ENCODE measurements around the gene NFKB2.
A peak's percentile ranks its signal among the peaks of the same experiment; 100 is the strongest.

NFKB2 gene

GRCh38 chr10:102382871-102383270 lies 12.6 kb upstream of the NFKB2 start:
- no peak overlapping the region for H3K4me3 ChIP-seq (ENCODE audit: low read length)
- H3K4me1 ChIP-seq (ENCODE audit: insufficient read depth, low read length), result no peaks in the 10 kb centered on the region
- peaks cover 38% of the 10 kb centered on the region for H3K36me3 ChIP-seq (ENCODE audit: insufficient read depth, low read length)
- H3K9me3 ChIP-seq (ENCODE audit: low read length), result no peaks in the 10 kb centered on the region
- no peaks in the 10 kb centered on the region for H3K27me3 ChIP-seq (ENCODE audit: insufficient read depth, low read length)
- H2AFZ ChIP-seq (ENCODE audit: low read depth, low read length), result no peak overlapping the region

- Histone ChIP-seq H3K36me3 (ENCODE audit: insufficient read depth, low read length) (peaks cover 33% of the 10 kb centered on the region), H3K4me3 (ENCODE audit: low read length) (no peak overlapping the region), H3K9me3 (ENCODE audit: low read length) (no peaks in the 10 kb centered on the region), H3K4me1 (ENCODE audit: insufficient read depth, low read length) (no peaks in the 10 kb centered on the region), H3K27me3 (ENCODE audit: insufficient read depth, low read length) (no peaks in the 10 kb centered on the region), H2AFZ (ENCODE audit: low read depth, low read length) (no peak overlapping the region)
Observed at GRCh38 chr10:102384053-102384452, 11.5 kb upstream of the NFKB2 start.

GRCh38 chr10:102384606-102385429 lies 10.7 kb upstream of the NFKB2 start:
- no peaks in the 10 kb centered on the region for H3K4me1 ChIP-seq (ENCODE audit: insufficient read depth, low read length)
- H3K9me3 ChIP-seq (ENCODE audit: low read length), result no peaks in the 10 kb centered on the region
- no peaks in the 10 kb centered on the region for H3K27me3 ChIP-seq (ENCODE audit: insufficient read depth, low read length)
- H2AFZ ChIP-seq (ENCODE audit: low read depth, low read length), result no peak overlapping the region
- peaks cover 25% of the 10 kb centered on the region for H3K36me3 ChIP-seq (ENCODE audit: insufficient read depth, low read length)
- H3K4me3 ChIP-seq (ENCODE audit: low read length), result no peak overlapping the region

- no peaks in the 10 kb centered on the region for H3K27me3 ChIP-seq (ENCODE audit: insufficient read depth, low read length)
- peaks cover 6% of the 10 kb centered on the region for H3K4me1 ChIP-seq (ENCODE audit: insufficient read depth, low read length)
- H3K9me3 ChIP-seq (ENCODE audit: low read length), result no peaks in the 10 kb centered on the region
- no peak overlapping the region for H3K4me3 ChIP-seq (ENCODE audit: low read length)
- H2AFZ ChIP-seq (ENCODE audit: low read depth, low read length), result no peak overlapping the region
- H3K36me3 ChIP-seq (ENCODE audit: insufficient read depth, low read length), result no peaks in the 10 kb centered on the region
Observed at GRCh38 chr10:102389894-102390293, 5.6 kb upstream of the NFKB2 start.

GRCh38 chr10:102392306-102392705 lies 3.2 kb upstream of the NFKB2 start:
- Histone ChIP-seq H2AFZ (ENCODE audit: low read depth, low read length) (no peak overlapping the region), H3K36me3 (ENCODE audit: insufficient read depth, low read length) (no peaks in the 10 kb centered on the region), H3K9me3 (ENCODE audit: low read length) (no peaks in the 10 kb centered on the region), H3K27me3 (ENCODE audit: insufficient read depth, low read length) (no peaks in the 10 kb centered on the region), H3K4me1 (ENCODE audit: insufficient read depth, low read length) (peaks cover 18% of the 10 kb centered on the region), H3K4me3 (ENCODE audit: low read length) (no peak overlapping the region)

- Histone ChIP-seq H3K9me3 (ENCODE audit: low read length) (no peaks in the 10 kb centered on the region), H3K4me3 (ENCODE audit: low read length) (peak overlapping the region; percentile 54), H3K4me1 (ENCODE audit: insufficient read depth, low read length) (peaks cover 18% of the 10 kb centered on the region), H2AFZ (ENCODE audit: low read depth, low read length) (peak overlapping the region; percentile 91), H3K36me3 (ENCODE audit: insufficient read depth, low read length) (peaks cover 4% of the 10 kb centered on the region), H3K27me3 (ENCODE audit: insufficient read depth, low read length) (no peaks in the 10 kb centered on the region)
Observed at GRCh38 chr10:102393411-102394078, 2.0 kb upstream of the NFKB2 start.

- H3K36me3 ChIP-seq (ENCODE audit: insufficient read depth, low read length), result peaks cover 4% of the 10 kb centered on the region
- H3K9me3 ChIP-seq (ENCODE audit: low read length), result no peaks in the 10 kb centered on the region
- peaks cover 20% of the 10 kb centered on the region for H3K4me1 ChIP-seq (ENCODE audit: insufficient read depth, low read length)
- peak overlapping the region; percentile 54 for H3K4me3 ChIP-seq (ENCODE audit: low read length)
- peak overlapping the region; percentile 91 for H2AFZ ChIP-seq (ENCODE audit: low read depth, low read length)
- H3K27me3 ChIP-seq (ENCODE audit: insufficient read depth, low read length), result no peaks in the 10 kb centered on the region
Observed at GRCh38 chr10:102394079-102394800, 1.3 kb upstream of the NFKB2 start.

- no peaks in the 10 kb centered on the region for H3K9me3 ChIP-seq (ENCODE audit: low read length)
- peak overlapping the region; percentile 91 for H2AFZ ChIP-seq (ENCODE audit: low read depth, low read length)
- H3K36me3 ChIP-seq (ENCODE audit: insufficient read depth, low read length), result peaks cover 4% of the 10 kb centered on the region
- no peaks in the 10 kb centered on the region for H3K27me3 ChIP-seq (ENCODE audit: insufficient read depth, low read length)
- peak overlapping the region; percentile 54 for H3K4me3 ChIP-seq (ENCODE audit: low read length)
- peaks cover 24% of the 10 kb centered on the region for H3K4me1 ChIP-seq (ENCODE audit: insufficient read depth, low read length)
Observed at GRCh38 chr10:102394801-102395399, 605 bp upstream of the NFKB2 start.

- peaks cover 24% of the 10 kb centered on the region for H3K4me1 ChIP-seq (ENCODE audit: insufficient read depth, low read length)
- peak overlapping the region; percentile 54 for H3K4me3 ChIP-seq (ENCODE audit: low read length)
- no peaks in the 10 kb centered on the region for H3K9me3 ChIP-seq (ENCODE audit: low read length)
- H3K27me3 ChIP-seq (ENCODE audit: insufficient read depth, low read length), result no peaks in the 10 kb centered on the region
- peaks cover 13% of the 10 kb centered on the region for H3K36me3 ChIP-seq (ENCODE audit: insufficient read depth, low read length)
- no peak overlapping the region for H2AFZ ChIP-seq (ENCODE audit: low read depth, low read length)
Observed at GRCh38 chr10:102396317-102396650, 779 bp downstream of the NFKB2 start.

GRCh38 chr10:102396730-102397151 lies 1.2 kb downstream of the NFKB2 start:
- H3K9me3 ChIP-seq (ENCODE audit: low read length), result no peaks in the 10 kb centered on the region
- H3K4me3 ChIP-seq (ENCODE audit: low read length), result no peak overlapping the region
- no peaks in the 10 kb centered on the region for H3K27me3 ChIP-seq (ENCODE audit: insufficient read depth, low read length)
- H3K36me3 ChIP-seq (ENCODE audit: insufficient read depth, low read length), result peaks cover 17% of the 10 kb centered on the region
- no peak overlapping the region for H2AFZ ChIP-seq (ENCODE audit: low read depth, low read length)
- peaks cover 24% of the 10 kb centered on the region for H3K4me1 ChIP-seq (ENCODE audit: insufficient read depth, low read length)

- H2AFZ ChIP-seq (ENCODE audit: low read depth, low read length), result no peak overlapping the region
- H3K36me3 ChIP-seq (ENCODE audit: insufficient read depth, low read length), result peaks cover 19% of the 10 kb centered on the region
- H3K4me3 ChIP-seq (ENCODE audit: low read length), result no peak overlapping the region
- H3K27me3 ChIP-seq (ENCODE audit: insufficient read depth, low read length), result no peaks in the 10 kb centered on the region
- H3K4me1 ChIP-seq (ENCODE audit: insufficient read depth, low read length), result peaks cover 24% of the 10 kb centered on the region
- no peaks in the 10 kb centered on the region for H3K9me3 ChIP-seq (ENCODE audit: low read length)
Observed at GRCh38 chr10:102397222-102398171, 2.0 kb downstream of the NFKB2 start.

Data from neuron (in vitro differentiated cells).